Large intestine (tissue), 3 donors: ENCODE measurements around the gene LRCOL1. TPM values are rescaled to one million over a fixed set of nuclear protein-coding genes. Genes with fewer than 3 reads are reported as not detected.

Source experiments
- DNase-seq, 2 donors: peaks; one replicate each; pipeline versions ENCODE4 v3.0.0 to v3.0.0-alpha.2; 2013
- H3K27ac ChIP-seq: one replicate; pipeline ENCODE4 v1.5.1; 2013; ENCODE audit warnings: low read length
- H3K27me3 ChIP-seq: 2 replicates; pipeline ENCODE4 v1.6.1; 2013; ENCODE audit warnings: low read length; ENCODE audit not compliant: control insufficient read depth, insufficient read depth
- H3K36me3 ChIP-seq: 2 replicates; pipeline ENCODE4 v1.6.1; 2013; ENCODE audit warnings: low read length; ENCODE audit not compliant: control insufficient read depth, insufficient read depth
- H3K4me1 ChIP-seq: one replicate; pipeline ENCODE4 v1.6.1; 2013; ENCODE audit warnings: low read length; ENCODE audit not compliant: control insufficient read depth, insufficient read depth
- H3K4me3 ChIP-seq: one replicate; pipeline ENCODE4 v1.5.1; 2013; ENCODE audit warnings: low read length
- H3K9me3 ChIP-seq: one replicate; pipeline ENCODE4 v1.6.1; 2013; ENCODE audit warnings: mild to moderate bottlenecking, low read depth, low read length, moderate library complexity; ENCODE audit not compliant: control insufficient read depth
- WGBS: methylation state at CpG from one replicate; pipeline ENCODE4 v1.1.5; 2013; ENCODE audit warnings: low lambda C conversion rate; ENCODE audit not compliant: insufficient coverage; 5-methylcytosine and 5-hydroxymethylcytosine counted together
- polyA plus RNA-seq: library from polyadenylated mRNA; unstranded; fragments of 120-200 nt; gene quantifications from one replicate; pipeline ENCODE4 v1.2.1, GENCODE V29; 2013

The LRCOL1 gene
- polyA plus RNA-seq, 1 donor = 0.40 TPM

DNA sequence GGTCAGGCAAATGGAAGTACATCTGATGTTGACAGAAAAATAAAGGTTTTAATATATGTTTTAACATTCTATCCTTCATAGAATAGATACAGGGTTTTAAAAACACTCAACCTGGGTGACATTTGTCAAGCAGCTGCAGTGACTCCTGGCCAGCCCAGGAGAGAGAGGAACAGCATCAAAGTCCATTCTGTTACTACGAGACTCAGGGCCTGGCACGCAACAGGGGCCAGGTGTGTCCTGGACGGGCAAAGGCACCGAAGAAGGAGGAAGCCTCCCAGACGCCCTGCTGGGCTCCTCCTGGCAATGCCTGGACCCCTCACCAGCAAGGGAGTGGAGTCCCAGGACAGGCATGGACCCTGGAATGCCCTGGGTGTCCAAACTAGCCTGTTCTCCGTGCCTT is 22.1 kb downstream of the LRCOL1 start:
- WGBS = no CpG with 5 or more reads among the region's 6 CpGs
- Histone ChIP-seq H3K4me3 (no peak overlapping the region), H3K27me3 (peaks cover 3% of the 10 kb centered on the region), H3K27ac (no peak overlapping the region), H3K4me1 (peaks cover under 1% of the 10 kb centered on the region), H3K9me3 (peaks cover 6% of the 10 kb centered on the region), H3K36me3 (peaks cover 3% of the 10 kb centered on the region)
- DNase-seq = no peak

DNA sequence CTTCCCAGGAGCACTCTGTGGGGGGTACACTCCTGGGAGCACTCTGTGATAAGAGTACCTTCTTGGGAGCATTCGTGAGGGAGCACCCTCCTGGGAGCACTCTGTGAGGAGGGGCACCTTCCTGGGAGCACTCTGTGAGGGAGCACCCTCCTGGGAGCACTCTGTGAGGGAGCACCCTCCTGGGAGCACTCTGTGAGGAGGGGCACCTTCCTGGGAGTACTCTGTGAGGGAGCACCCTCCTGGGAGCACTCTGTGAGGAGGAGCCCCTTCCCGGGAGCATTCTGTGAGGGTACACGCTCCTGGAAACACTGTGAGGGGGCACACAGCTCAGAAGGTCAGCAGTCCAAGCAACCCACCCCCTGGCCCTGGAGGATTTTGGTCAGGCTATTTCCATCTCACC is 22.6 kb downstream of the LRCOL1 start:
- peaks cover 8% of the 10 kb centered on the region for H3K9me3 ChIP-seq
- no peak for DNase-seq
- WGBS = no CpG with 5 or more reads among the region's 3 CpGs

DNA sequence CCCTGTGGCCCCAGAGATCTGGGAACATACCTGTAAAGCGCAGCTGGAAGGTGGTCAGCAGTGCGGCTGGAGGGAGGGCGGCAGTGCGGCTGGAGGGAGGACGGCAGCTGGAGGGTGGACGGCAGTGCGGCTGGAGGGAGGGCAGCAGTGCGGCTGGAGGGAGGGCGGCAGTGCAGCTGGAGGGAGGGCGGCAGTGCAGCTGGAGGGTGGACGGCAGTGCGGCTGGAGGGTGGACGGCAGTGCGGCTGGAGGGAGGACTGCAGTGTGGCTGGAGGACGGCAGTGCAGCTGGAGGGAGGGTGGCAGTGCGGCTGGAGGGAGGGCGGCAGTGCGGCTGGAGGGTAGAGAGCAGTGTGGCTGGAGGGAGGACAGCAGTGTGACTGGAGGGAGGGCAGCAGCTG is 23.5 kb downstream of the LRCOL1 start:
- H3K27me3 ChIP-seq = peaks cover 8% of the 10 kb centered on the region
- WGBS = no CpG with 5 or more reads among the region's 18 CpGs
- peaks cover 5% of the 10 kb centered on the region for H3K36me3 ChIP-seq
- DNase-seq = no peak
- peaks cover 15% of the 10 kb centered on the region for H3K9me3 ChIP-seq
- no peak overlapping the region for H3K4me3 ChIP-seq
- no peaks in the 10 kb centered on the region for H3K4me1 ChIP-seq
- H3K27ac ChIP-seq = no peak overlapping the region

More for the DNA sequence above, 22.6 kb downstream of the LRCOL1 start:
- Histone ChIP-seq H3K27me3 (peaks cover 3% of the 10 kb centered on the region), H3K27ac (no peak overlapping the region), H3K36me3 (peaks cover 3% of the 10 kb centered on the region), H3K4me3 (no peak overlapping the region), H3K4me1 (no peaks in the 10 kb centered on the region)

DNA sequence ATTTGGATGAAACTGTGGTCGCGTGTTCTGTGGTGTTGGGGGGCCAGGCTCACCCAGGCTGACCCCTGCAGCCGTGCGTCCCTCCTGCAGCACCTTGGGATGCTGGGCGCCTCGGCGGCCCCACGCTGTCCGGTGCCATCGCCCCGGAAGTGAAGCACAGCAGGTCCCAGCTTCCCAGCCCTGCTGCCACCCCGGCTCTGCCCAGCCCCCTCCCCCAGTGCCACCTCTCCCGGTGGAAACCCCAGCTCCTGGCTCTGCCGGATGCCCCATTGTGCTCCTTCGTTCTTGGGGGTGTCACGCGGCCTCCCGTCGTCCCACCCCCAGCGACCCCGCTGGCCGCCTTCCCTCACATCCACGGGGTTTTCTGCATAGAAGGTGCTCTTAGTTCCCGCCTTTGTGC is 25.2 kb downstream of the LRCOL1 start:
- no peak for DNase-seq
- H3K4me1 ChIP-seq = no peaks in the 10 kb centered on the region
- H3K27me3 ChIP-seq = peaks cover 8% of the 10 kb centered on the region
- no peak overlapping the region for H3K4me3 ChIP-seq
- no CpG with 5 or more reads among the region's 24 CpGs for WGBS
- H3K36me3 ChIP-seq = peaks cover 18% of the 10 kb centered on the region
- no peak overlapping the region for H3K27ac ChIP-seq
- H3K9me3 ChIP-seq = peaks cover 16% of the 10 kb centered on the region

DNA sequence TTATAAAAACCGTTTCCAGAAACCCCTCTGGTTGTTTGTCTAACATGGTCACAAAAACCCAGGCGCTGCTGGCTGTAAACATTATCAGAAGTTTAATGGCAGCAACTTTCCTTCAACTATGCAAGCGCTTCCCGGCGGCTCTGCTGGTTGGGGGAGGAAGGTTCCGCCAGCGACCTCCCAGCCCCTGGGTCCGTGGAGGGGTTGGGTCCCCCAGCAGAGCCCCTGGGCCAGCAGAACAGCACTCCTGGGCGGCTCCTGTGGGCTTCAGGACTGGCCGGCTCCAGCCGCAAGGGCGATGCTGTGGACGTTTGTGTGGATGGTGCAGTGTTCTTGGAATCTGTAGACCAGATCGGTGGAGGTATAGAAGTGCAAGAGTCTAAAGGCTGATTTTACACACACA is 26.0 kb downstream of the LRCOL1 start:
- no peak for DNase-seq
- peaks cover 8% of the 10 kb centered on the region for H3K27me3 ChIP-seq

DNA sequence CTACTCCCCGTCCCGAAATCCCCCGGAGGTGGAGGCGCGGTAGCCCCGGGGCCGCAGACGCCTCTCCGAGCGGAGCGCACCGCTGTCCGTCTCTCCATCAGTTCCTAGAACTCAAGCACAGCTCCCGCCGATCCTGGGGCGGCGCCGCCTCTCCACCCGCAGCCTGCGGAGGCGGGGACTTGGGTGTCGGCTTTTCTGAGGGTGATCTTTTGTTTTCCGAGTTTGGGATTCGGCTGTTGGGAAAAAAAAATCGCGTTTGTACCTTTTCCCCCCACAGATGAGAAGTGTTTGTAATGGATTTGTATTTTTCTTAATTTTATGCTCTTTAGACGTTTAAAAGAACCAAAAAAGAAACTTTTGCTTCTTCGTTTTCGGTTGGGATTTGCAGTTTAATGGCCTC is 26.6 kb downstream of the LRCOL1 start:
- H3K36me3 ChIP-seq = peaks cover 19% of the 10 kb centered on the region
- no peak overlapping the region for H3K4me3 ChIP-seq
- no peak overlapping the region for H3K27ac ChIP-seq
- no peak for DNase-seq
- H3K27me3 ChIP-seq = peaks cover 5% of the 10 kb centered on the region
- no peaks in the 10 kb centered on the region for H3K4me1 ChIP-seq
- WGBS = no CpG with 5 or more reads among the region's 29 CpGs
- peaks cover 16% of the 10 kb centered on the region for H3K9me3 ChIP-seq

More for the DNA sequence above, 26.0 kb downstream of the LRCOL1 start:
- Histone ChIP-seq H3K9me3 (peaks cover 16% of the 10 kb centered on the region), H3K27ac (no peak overlapping the region), H3K4me3 (no peak overlapping the region), H3K36me3 (peaks cover 18% of the 10 kb centered on the region), H3K4me1 (no peaks in the 10 kb centered on the region)
- WGBS = no CpG with 5 or more reads among the region's 14 CpGs

DNA sequence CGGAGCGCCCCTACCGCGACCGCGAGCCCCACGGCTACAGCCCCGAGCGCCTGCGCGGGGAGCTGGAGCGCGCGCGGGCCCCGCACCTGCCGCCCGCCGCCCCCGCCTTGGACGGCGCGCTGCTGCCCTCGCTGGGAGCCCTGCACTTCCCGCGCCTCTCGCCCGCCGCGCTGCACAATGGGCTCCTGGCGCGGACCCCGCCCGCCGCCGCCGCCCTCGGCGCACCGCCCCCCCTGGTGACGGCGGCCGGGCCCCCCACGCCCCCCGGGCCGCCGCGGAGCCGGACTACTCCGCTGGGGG is 27.0 kb downstream of the LRCOL1 start:
- H3K9me3 ChIP-seq = peaks cover 16% of the 10 kb centered on the region
- no peak overlapping the region for H3K27ac ChIP-seq
- peaks cover 23% of the 10 kb centered on the region for H3K36me3 ChIP-seq
- H3K4me3 ChIP-seq = no peak overlapping the region
- peaks cover 5% of the 10 kb centered on the region for H3K27me3 ChIP-seq
- DNase-seq = no peak
- WGBS = no CpG with 5 or more reads among the region's 50 CpGs
- no peaks in the 10 kb centered on the region for H3K4me1 ChIP-seq

DNA sequence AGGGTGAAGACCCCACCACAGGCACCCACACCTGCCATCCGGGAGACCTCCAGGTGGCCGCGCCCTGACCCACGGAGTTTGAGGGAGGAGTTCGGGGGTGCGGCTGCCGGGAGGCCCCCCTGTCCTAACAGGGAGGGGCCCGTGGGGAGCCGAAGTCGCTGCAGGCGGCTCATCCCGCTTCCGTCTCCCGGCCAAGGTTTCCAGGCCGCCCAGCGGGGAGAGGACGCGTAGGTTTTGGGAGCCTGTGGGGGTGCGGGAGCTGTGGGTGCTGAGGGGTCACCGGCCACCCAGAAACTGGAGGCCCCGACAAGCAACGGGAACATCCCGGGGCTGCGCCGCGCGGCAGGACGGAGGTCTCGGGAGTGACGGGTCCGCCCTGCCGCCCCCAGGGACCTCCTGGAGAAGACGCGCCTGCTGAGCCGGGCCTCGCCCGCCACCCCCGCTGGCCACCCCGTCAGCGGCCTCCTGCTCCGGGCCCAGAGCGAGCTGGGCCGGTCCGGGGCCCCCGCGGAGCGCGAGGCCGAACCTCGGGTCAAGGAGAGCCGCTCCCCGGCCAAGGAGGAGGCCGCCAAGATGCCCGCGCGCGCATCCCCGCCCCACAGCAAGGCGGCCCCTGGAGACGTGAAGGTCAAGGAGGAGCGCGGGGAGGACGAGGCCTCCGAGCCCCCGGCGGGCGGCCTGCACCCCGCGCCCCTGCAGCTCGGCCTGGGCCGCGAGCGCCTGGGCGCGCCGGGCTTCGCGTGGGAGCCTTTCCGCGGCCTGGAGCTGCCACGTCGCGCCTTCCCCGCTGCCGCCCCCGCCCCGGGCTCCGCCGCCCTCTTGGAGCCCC is 27.6 kb downstream of the LRCOL1 start:
- DNase-seq = no peak
- Histone ChIP-seq H3K27ac (no peak overlapping the region), H3K9me3 (peaks cover 16% of the 10 kb centered on the region), H3K27me3 (peaks cover 5% of the 10 kb centered on the region), H3K4me3 (no peak overlapping the region), H3K4me1 (no peaks in the 10 kb centered on the region), H3K36me3 (peaks cover 28% of the 10 kb centered on the region)
- WGBS = no CpG with 5 or more reads among the region's 89 CpGs

DNA sequence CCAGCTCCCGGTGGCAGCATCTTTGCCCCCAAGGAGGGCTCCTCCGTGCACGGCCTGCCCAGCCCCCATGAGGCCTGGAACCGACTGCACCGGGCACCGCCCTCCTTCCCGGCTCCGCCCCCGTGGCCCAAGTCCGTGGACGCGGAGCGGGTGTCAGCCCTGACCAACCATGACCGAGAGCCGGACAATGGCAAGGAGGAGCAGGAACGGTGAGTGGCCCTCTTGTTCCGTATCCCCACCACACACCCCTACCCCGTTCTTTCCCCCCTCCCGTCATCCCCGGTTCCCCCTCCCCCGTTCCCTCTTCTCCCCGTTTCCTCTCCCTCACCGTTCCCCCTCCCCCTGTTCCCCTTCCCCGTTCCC is 28.3 kb downstream of the LRCOL1 start:
- no peak for DNase-seq
- Histone ChIP-seq H3K9me3 (peaks cover 16% of the 10 kb centered on the region), H3K4me1 (no peaks in the 10 kb centered on the region), H3K27ac (no peak overlapping the region), H3K36me3 (peaks cover 35% of the 10 kb centered on the region), H3K27me3 (peaks cover 5% of the 10 kb centered on the region), H3K4me3 (no peak overlapping the region)
- no CpG with 5 or more reads among the region's 24 CpGs for WGBS

DNA sequence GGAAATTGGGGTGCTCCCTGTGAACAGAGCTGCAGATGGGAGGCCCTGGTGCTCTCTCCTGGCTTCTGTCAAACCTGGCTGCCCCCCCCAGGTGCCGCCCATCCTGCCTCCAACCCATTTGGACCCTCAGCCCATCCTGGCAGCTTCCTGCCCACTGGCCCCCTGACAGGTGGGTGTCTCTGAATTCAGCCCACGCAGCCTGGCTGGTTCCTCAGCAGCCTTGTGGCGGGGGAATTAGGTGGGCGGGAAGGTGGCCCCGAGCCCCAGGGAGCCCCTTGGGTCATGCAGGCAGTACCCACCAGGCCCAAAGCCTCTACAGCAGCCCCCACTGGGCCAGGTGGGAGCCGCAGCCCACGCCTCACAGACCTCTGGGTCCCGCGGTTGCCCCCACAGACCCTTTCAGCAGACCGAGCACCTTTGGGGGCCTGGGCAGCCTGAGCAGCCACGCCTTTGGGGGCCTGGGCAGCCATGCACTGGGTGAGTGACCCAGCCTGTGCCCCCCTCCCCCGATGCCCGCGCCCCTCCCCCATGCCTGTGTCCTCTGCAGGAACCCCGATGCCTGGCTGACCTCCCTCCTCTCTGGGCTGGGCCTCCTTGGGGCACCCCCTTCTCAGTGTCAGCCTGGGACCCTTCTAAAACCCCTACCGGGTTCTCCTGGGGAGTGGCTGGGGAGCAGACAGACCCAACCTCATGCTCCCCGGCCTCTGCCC is 28.9 kb downstream of the LRCOL1 start:
- Histone ChIP-seq H3K9me3 (peaks cover 16% of the 10 kb centered on the region), H3K4me3 (no peak overlapping the region), H3K27ac (no peak overlapping the region), H3K36me3 (peaks cover 41% of the 10 kb centered on the region), H3K27me3 (peaks cover 5% of the 10 kb centered on the region), H3K4me1 (no peaks in the 10 kb centered on the region)
- WGBS = no CpG with 5 or more reads among the region's 17 CpGs
- DNase-seq = no peak
